Suprapubic skin (tissue), 3 donors: ENCODE measurements around the gene ANLN.

Experiments
- POLR2A ChIP-seq, 2 donors: fragments of 450-650 bp; IDR thresholded peaks; one replicate each; pipeline ENCODE4 v1.6.1; 2017; ENCODE audit warnings: antibody characterized with exemption in 2 of 2, mild to moderate bottlenecking in 2 of 2, moderate library complexity in 2 of 2
- TF ChIP-seq, protein P1 (sequence below), 2 donors: fragments of 200-600 bp in 1 of 2; fragments of 450-650 bp in 1 of 2; sonication (generic) in 1 of 2; IDR thresholded peaks; one replicate each; pipeline ENCODE4 v1.5.1; 2016 to 2019; ENCODE audit warnings: antibody characterized with exemption in 2 of 2, mild to moderate bottlenecking in 1 of 2, moderate library complexity in 1 of 2

DNA sequence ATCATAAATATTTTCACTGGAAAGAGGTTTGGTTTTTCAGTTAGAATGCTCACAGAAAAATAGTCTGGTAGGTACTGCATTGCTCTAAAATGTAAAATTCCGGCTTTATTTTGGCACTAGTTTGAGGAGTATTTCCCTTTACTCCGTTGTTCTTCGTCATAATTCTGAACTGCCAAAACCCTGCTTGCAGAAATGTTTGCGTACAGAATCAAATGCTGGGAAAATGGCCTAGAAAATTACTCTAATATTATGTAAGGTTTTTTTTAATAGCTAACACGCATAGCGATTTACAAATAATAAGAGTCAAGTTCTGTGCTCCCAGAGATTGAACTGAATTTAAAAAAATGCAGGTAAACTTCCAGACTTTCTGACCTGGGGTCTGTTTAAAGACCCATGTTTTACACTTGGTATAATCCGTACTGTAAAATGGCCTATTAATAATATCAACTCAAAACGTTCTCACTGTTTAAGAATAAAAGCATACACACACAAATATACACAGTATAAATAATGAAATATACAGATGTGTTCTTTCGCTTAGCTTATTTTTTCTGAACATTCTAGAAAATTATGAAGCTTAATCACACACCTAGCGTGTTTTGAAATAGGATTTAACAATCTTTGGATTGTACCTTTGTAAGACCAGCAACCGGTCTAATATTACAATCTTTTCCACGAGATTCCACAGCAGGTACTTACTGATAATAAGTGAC lies 23.5 kb upstream of the ANLN start:
- TF ChIP-seq, protein P1, sequence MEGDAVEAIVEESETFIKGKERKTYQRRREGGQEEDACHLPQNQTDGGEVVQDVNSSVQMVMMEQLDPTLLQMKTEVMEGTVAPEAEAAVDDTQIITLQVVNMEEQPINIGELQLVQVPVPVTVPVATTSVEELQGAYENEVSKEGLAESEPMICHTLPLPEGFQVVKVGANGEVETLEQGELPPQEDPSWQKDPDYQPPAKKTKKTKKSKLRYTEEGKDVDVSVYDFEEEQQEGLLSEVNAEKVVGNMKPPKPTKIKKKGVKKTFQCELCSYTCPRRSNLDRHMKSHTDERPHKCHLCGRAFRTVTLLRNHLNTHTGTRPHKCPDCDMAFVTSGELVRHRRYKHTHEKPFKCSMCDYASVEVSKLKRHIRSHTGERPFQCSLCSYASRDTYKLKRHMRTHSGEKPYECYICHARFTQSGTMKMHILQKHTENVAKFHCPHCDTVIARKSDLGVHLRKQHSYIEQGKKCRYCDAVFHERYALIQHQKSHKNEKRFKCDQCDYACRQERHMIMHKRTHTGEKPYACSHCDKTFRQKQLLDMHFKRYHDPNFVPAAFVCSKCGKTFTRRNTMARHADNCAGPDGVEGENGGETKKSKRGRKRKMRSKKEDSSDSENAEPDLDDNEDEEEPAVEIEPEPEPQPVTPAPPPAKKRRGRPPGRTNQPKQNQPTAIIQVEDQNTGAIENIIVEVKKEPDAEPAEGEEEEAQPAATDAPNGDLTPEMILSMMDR (IDR thresholded peaks at IDR 0.05), result no peak
- TF ChIP-seq POLR2A (IDR thresholded peaks at IDR 0.05), result no peak
